ENCODE measurements around the gene PDLIM5.

Gene PDLIM5

DNA sequence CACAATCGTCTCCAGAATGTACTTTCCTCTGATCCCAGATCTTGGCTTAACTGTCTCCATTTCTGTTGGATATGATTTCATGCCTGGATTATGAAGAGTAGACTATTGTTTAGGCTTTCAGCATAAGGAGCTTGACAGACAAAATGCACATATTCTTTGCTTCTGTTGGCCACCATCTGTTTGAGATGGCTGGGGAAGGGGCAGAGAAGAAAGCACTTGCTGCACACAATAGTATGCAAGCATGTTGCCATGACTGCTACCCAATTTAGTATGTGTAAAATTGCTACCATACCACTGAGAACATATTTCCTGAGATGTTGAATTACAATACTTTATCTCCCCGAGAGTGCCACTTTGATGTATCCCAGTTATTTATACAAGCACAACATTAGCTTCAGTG lies 178.1 kb downstream of the PDLIM5 start:
- TF ChIP-seq, protein P1, sequence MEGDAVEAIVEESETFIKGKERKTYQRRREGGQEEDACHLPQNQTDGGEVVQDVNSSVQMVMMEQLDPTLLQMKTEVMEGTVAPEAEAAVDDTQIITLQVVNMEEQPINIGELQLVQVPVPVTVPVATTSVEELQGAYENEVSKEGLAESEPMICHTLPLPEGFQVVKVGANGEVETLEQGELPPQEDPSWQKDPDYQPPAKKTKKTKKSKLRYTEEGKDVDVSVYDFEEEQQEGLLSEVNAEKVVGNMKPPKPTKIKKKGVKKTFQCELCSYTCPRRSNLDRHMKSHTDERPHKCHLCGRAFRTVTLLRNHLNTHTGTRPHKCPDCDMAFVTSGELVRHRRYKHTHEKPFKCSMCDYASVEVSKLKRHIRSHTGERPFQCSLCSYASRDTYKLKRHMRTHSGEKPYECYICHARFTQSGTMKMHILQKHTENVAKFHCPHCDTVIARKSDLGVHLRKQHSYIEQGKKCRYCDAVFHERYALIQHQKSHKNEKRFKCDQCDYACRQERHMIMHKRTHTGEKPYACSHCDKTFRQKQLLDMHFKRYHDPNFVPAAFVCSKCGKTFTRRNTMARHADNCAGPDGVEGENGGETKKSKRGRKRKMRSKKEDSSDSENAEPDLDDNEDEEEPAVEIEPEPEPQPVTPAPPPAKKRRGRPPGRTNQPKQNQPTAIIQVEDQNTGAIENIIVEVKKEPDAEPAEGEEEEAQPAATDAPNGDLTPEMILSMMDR (IDR thresholded peaks at IDR 0.05) = no peak

DNA sequence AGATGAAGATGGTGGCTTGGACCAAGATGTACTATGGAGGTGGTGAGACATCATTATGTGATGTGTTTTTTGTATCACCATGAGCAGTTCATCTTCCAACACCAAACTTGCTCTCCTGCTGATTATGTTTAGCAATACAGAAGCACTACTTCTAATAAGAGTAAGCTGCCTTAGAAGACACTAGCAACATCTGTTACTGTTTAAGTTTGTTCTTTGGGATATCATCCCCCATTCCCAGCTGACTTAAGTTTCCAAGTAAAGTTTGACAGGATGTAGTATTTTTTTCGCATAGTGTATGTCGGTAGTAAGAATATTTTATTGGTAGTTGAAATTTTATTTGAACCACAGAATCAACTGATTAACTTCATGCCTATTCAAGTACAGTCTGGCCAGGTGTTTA lies 182.5 kb downstream of the PDLIM5 start:
- TF ChIP-seq, protein P1 (IDR thresholded peaks at IDR 0.05) = no peak

DNA sequence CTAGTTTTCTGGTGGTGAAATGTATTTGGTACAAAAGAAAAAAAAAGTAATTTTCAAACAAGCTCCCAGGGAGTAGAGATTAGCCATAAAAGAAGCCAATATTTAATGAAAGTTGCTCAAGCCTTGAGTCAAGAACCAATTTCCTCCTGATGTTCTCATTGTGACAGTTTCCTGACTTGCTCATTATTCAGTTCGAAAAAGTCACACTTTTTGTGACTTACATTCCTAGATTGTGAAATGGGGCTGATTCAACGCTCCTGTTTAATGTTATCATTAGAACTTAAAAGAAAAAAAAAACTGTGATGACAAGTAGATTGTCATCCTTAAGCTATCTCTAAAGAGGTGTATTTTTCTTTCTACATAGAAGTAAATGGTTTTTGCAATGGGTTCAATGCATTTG lies 183.4 kb downstream of the PDLIM5 start:
- TF ChIP-seq, protein P1 (IDR thresholded peaks at IDR 0.05) = no peak

- TF ChIP-seq, protein P1 (IDR thresholded peaks at IDR 0.05) = no peak
Measured at GRCh38 chr4:94636004-94636403, 184.3 kb downstream of the PDLIM5 start.

GRCh38 chr4:94639298-94639697 lies 187.6 kb downstream of the PDLIM5 start:
- TF ChIP-seq, protein P1 (IDR thresholded peaks at IDR 0.05) = no peak

DNA sequence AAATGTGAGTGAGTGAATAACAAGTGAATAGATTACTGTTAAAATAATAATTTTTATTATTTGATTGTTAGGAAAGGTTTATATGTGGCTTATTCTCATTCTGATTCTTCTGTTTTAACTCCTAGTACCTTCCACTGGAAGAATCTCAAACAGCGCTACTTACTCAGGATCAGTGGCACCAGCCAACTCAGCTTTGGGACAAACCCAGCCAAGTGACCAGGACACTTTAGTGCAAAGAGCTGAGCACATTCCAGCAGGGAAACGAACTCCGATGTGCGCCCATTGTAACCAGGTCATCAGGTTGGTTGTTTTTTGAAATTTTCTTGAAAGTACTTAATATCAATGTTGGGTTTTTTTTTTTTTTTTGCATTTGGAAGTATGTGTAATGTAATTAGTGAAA lies 188.4 kb downstream of the PDLIM5 start:
- TF ChIP-seq, protein P1 (IDR thresholded peaks at IDR 0.05) = no peak

DNA sequence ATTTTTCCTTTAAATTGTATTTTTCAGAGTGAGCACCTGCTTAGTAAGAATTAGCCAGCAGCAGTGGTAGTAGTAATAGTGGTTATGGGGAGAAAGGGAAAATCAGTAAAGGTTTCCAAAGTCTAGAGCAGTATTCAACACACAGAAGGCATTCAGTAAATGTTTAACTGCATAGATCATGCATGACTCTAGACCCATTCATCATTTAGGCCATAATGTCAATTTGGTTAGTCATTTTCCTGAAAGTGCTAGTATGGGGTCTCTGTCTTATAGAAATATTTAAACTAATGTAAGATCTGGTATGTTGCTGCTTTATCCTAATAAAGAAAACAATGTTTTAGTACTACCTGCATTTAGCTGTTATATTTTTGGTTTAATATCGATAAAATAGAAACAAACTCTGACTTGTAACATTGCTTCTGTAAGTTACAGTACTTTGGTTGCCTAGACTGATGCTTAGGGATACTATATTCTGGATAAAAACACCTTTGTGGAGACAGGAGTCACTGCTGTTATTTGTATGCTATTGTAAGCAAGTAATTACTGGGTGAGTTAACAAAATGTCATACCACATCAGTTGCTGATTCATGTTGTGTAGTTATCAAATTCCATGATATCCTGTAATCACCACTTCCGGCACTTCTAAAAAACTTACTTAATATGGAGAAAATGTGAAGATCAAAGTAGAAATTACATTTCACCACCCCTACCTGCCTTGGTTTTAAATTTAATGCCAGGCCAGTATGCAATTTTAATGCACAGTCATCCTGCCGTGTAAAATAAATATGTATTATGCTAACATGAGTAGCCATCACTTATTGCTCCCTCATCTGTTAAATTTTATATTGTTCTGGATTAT lies 190.2 kb downstream of the PDLIM5 start:
- TF ChIP-seq, protein P1 (IDR thresholded peaks at IDR 0.05) = no peak

- TF ChIP-seq, protein P1 (IDR thresholded peaks at IDR 0.05) = no peak
Measured at GRCh38 chr4:94642561-94642866, 190.8 kb downstream of the PDLIM5 start.
